Iris pigment epithelial cell (primary cell): ENCODE results near the gene LINS1.

Source experiments
- DNase-seq: peaks from one replicate; pipeline ENCODE4 v3.0.0-alpha.2; 2011; ENCODE audit warnings: low read depth

LINS1 gene

DNA sequence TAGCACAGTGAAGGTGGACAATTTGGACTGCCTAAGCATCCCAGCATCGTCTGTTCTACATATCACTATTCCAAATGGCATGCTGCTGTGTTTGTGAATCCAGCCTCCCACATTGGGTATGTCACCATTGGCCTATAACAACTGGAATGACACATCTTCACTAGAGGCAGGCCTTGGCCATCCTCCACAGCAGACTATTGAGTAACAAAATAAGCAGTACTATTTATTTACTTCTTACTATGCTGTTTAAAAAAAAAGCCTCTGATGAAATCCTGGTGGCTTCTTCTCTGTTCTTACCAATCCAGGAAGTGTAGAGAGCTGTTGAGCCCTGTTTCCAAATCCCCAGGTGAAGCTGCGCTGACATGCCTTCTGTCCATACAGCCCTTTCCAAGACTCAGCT, 42.7 kb downstream of the LINS1 start:
- DNase-seq, result peak; percentile 87

DNA sequence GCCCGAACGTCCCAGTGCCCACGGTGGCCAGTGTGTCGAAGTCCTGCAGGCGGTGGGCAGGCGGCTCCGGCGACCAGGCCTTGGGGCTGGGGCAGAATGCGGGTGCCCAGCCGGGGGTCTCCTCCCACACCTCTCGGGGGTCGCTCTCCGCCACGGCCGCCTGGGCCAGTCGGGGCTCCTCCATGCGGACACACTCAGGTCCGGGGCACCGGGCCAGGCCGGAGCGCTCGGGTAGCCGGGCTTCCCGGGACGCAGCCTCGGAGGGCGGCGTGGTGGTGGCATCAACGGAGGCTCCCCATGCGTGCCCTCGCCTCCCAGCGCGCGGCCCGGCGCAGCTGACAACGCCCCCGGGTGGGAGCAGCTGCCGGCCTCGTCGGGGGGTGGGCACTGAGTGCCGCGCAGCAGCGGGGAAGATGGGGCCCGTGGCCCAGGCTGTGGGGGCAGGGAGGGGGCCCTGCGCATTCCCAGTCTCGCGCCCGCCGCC, 43.2 kb downstream of the LINS1 start:
- no peak for DNase-seq

DNA sequence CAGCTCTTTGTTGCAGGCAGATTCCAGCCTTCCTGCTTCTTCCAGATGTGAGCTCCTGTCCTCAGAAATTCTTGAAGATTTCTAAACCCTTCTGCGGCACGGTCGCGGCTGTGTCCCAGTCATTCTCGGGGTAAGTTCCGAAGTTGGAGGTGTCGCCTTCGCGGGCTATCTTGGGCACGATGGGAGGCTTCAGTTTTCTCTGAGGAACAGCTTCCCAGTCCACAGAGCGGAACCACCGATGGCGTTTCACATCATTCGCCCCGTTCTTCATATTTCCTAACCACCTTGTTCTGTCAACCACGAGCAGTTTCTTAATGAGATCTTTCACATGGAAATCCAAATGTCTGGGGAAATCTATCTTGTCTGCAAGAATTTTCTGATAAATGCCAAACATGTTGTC, 48.5 kb downstream of the LINS1 start:
- no peak for DNase-seq

DNA sequence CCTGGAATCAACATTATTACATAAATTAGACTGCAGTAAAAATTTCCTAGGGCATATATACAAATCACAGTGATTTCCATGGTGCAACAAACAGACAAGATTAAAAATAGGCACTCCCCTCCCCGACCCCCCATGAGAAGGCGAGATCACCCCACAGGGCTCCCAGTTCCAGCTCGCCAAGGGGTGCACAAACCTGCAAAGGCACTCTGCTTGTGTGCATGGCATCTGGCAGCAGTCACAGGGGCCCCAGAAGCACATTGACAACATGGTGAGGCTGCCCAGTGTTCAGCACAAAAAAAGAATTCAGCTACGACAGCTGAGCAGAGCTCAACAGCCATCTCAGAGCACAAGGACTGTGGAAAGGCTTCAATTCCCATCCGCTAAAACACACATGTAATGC, 54.0 kb downstream of the LINS1 start:
- no peak for DNase-seq

DNA sequence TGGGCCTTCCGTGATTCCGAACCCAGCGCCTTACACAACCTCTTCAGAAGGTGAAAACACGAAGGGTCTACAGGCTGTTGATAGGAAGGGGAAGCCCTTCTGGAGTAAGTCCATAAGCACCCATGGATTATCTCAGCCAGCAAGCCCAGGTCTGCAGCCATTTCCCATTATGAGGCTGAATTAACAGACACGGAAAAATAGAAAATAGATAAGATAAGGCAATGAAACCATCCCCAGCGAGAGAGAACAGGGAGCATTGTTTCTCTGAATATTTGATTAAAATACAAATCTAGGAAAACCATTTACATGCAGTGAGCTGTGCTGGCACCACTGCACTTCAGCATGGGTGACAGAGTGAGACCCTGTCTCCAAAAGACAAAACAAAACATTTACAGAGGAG, 57.0 kb downstream of the LINS1 start:
- DNase-seq, result no peak

DNA sequence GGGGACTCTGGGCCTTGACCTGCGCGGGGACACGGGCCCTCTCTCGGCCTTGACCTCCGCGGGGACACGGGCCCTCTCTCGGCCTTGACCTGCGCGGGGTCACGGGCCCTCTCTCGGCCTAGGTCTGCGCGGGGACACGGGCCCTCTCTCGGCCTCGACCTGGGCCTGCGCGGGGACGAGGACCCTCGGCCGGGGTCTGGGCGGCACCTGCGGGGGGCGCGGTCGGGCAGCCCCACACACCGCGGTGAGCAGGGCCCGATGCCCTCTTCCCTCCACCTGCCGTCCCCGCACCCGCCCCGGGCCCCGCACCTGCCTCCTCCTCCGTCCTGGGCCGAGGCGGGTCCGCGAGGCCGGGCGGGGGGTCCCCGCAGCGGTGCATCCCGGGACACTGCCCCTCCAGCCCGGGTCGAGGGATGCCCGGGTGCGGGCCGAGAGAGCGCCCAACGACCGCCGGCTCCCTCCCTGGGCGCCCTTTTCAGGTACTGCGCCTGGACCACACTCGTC, 57.6 kb downstream of the LINS1 start:
- no peak for DNase-seq

DNA sequence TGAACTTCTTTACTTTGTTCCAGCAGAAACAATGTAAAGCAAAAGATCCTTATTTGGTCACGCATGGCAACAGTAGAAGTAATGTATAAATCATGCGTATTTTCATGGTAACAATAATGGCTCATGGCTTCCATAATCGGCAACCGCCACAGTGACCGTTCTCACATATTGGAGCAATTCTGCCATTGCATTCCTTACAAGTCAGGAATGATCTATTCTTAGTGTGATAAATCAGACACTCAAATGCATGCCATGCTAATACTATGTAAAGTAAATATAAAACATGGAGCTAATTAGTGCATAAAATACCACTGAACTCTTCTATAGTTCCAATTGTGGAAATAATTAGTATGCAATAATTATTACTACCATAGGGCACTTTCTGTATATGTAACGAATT, 59.7 kb downstream of the LINS1 start:
- no peak for DNase-seq

DNA sequence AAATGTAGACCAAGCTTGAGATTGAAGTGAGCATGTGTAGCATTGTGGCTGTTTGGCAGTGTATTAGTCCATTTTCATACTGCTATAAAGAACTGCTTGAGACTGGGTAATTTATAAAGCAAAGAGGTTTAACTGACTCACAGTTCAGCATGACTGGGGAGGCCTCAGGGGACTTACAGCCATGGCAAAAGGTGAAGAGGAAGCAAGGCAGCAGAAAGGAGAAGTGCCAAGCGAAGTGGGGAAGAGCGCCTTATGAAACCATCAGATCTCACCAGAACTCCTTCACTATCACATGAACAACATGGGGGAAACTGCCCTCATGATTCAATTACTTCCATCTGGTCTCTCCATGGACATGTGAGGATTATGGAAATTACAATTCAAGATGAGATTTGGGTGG, 64.7 kb downstream of the LINS1 start:
- no peak for DNase-seq

DNA sequence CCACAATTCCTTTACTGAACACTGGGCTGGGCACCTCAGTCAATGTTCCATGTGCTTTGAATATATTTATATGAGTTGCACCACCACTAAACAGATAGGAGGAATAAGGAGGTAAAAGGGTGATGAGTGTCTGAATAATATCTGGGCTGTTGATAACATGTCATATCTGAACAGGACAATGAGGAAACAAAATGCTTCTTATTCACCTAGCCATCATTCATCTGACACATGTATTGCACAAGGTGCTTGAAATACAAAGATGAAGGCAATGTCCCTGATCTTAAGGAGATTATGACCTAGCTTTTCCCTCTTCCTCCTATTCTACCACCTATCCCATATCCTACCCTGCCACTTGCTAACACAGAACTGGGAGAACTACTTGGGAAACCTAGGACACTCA, 65.3 kb downstream of the LINS1 start:
- no peak for DNase-seq

DNA sequence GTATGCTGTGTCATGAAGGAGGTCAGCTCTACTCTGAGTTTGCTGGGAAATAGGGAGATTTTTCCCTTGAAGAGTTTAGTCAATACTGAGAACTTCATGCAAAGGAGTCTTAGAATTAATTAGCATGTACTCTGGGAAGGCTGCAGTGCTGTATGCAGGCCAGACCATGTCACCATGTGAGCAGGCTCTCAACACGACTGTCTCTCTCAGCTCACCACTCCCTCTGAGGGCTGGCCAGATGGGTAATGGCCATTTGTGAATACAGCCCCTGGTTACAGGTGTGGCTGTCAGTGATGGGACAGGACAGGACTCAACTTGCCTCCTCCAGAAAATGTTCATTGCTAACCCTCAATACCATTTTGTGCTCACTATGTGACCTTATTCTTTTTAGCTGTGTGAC, 68.1 kb downstream of the LINS1 start:
- no peak for DNase-seq

DNA sequence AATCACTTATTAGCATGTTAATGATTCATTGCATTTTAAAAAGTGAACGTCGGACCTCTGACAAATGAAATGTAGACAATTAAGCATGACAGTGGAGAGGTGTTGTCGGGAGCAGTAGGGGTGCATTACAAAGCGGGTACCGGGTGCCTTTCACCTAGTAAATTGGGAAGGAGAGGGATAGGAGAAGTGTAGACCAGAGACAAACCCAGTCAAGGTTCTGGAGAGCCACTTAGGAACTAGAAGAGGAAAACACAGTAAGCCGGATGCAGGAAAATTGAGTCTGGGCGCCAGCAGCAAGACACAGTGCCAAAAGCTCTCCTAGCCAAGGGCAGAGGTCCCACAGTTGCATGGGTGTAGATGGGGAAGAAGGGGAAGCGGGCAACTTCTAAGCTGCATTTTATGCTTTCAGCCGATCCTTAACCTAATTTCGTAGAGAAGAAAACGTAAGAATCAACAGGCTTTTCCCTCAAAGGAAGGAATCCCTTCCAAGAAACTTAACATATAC, 70.1 kb downstream of the LINS1 start:
- DNase-seq, result no peak

DNA sequence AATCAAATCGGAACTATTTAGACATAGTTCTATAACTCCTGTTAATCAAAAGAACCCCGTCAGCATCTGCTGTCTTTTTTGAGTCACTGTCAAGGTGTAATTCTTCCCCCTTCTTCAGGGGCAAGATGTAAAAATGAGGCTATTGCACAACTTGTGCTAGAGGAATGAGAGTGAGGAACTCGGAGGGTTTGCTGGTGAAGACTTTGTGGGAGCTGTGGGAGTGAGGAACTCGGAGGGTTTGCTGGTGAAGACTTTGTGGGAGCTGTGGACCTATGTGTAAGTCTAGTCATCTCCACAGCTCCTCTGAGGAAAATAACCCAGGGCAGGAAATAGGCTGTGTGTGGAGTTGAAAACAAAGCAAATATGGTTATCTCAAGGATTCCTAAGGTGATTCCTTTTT, 70.8 kb downstream of the LINS1 start:
- DNase-seq, result no peak

DNA sequence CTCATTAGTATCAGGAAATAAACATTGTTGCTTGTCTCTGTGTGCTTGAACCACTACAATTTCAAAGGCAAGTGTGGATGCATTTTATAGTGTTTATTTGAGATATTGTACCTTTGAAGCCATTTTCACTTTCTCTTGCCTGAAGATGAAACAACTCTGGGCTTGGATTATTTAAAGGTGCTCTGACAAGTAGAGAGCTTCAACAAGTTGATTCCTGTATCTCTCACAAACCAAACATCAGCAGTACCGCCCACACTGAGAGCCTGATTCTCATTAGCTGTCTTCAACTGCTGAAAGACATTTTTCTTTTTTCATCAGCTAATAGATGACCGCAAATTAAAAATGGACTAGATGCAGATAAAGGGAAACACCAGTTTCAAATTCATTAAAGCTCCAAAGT, 72.4 kb downstream of the LINS1 start:
- no peak for DNase-seq

DNA sequence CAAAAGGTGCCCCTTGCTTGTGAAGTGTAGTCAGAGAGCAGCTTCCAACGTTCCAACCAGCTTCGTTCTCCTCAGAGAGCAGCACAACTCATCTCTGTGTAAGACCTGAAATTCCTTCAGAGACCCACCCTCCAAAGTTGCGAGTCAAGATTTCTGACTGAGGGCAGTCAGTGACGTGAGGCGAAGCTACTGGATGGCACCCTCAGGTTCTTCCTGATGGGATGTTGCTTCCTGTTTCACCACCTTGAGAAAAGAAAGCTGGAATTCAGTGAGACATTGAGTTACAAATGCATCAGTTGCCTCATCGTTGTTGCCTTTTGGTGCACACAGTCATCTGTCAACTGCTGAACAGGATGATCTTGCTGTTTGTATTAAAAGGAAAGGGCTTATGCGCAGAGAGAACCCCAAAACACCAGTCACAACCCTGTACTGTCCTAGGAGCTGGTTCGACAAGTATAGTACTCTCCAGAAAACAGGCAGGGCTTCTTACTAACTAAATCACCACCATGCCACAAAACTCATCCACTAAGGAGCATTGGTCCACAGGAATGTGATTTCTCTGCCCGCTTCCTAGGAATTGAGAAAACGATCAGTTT, 73.1 kb downstream of the LINS1 start, which contains the start of gene CERS3:
CERS3 (minus strand) TSS at position 118 of the 596 bp plus-strand sequence. CDS start 27,101 bp downstream, outside the sequence.
- DNase-seq, result no peak

DNA sequence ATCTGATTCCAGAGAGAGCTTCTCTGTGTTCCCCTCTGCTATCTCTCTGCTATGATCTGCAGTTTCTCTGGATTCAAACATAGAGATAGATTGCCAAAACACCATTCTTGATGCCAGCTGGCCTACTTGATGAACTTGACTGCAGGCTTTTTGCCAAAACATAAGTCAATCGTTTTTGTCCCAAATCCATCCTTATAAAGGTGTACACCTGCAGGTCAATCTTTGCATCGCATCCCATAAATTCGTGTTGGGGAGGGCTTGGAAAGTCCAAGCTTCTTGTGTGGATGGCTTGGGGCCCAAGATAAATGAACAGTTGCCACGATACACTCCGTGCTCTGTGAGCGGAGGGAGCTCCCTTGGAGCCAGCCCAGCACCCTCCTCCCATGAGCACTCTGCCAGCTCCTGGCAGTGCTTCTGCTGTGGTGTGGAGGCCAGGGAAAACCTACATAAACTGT, 75.9 kb downstream of the LINS1 start:
- no peak for DNase-seq

DNA sequence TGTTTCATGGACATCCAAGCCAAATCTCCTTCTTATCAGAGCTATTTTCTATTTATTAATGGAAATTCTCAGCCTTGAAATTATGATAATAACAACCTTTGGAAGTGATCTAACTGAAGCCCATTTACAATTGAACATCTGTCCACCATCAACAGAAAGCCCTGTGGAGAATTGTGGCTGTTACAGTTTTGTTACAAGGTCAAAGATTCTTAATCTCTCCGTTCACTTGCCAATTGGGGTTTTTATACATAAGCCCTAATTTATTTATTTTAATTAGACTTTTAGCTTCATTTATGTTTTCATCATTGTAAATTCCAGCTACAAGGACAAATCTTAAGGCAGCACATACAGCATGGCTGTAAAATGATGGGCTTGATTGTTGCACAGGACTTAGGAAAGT, 76.5 kb downstream of the LINS1 start:
- no peak for DNase-seq

DNA sequence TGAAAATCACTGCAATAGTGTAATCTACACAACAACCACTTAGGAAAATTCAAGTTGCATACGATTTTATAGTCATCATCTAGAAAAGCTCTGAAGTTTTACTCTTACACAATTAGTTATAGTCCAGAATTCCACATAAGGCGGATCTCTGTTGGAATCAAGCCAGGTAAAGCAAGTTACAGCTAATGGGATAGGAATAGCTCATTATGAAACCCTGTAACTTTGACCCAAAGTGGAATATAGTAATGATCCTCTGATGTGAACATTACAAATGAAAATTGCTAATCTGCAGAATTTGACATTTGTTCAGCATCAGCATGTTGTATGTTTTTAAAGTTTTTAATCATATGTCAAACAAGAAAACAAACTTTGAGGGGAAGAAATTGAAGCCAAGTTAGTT, 77.7 kb downstream of the LINS1 start:
- no peak for DNase-seq

DNA sequence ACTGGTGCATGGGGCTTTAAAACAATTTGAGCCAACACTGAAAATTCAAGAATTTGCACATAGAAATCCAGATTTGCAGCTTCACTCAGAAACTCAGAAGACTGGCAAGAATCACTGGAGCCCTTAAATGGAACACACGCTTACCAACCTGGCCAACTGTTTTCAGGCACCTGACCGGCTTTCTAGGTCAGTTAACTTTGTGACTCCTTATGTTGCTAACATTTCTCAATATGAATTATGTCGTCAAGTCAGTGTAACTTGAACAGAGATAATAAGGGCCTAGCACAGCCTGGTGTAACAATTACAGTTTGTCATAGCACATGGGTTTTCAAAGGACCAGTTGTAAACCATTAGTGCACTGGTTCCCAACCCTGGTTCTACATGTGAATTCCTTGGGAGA, 80.1 kb downstream of the LINS1 start:
- no peak for DNase-seq

DNA sequence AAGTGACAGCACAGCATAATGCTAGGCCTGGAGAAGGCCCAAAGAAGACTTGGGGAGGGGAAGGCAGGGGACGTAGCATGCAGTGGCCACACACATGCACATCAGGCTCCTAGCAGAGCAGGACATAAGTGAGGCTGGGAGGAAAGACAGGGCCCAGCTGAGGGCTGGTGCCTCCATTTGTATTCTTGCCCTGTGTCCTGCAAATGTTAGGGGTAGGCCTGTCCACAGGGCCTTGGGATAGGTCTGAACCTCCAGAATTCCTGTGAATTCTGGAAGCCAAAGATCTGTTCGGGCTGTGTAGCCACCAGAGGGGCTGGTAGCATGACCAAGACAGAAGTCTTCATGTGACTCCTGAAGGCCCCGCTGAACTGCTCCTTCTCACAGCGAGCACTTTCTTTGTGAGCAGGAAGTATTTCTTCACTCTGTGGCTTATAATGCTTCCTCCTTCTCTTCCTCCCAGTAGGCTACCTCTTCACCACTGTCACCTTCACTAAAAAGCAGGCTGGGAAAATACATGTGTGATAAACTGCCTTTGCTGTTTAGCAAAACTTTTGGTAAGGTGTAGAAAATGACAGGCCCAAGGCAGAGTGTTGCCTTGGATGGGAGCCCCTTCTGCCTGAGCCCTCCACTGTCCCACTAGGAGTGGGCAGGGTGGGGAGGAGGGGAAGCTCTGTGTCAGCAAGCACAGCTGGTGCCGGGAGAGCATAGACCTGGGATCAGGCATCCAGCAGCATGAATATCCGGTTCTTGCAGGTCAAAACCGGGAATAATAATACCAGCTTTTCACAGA, 81.7 kb downstream of the LINS1 start:
- DNase-seq, result no peak

DNA sequence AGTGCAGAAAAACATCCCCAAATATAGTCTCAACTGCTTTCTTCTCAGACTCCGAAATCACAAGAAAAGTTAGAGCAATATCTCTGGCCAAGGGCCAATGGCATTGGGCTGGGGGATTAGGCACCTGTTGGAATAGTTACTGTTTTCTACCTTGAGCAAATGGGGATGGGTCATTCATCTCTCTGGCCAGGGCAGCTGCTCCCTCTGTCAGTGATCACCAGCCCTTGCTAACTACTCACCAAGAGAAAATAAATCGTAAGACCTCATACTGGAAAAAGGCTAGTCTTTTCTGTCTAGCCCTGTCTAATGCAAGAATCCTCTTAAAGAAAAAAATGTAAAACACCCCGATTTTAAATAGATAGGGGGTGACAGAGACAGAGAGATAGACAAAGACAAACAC, 84.1 kb downstream of the LINS1 start:
- DNase-seq, result no peak
